Effector memory CD4-positive, alpha-beta T cell (primary cell): ENCODE measurements around the gene KLHL34.

Source experiments
- DNase-seq, 3 donors: peaks; one replicate each; pipeline ENCODE4 v3.0.0-alpha.2; 2020
- H3K27ac ChIP-seq: 2 replicates; pipeline ENCODE4 v1.7.0; 2013; ENCODE audit warnings: mild to moderate bottlenecking, low read length, moderate library complexity; ENCODE audit not compliant: insufficient read depth, poor library complexity, severe bottlenecking
- H3K27me3 ChIP-seq: replicated peaks from 2 replicates; pipeline ENCODE4 v1.7.0; 2013; ENCODE audit warnings: mild to moderate bottlenecking, low read length; ENCODE audit not compliant: insufficient read depth, control insufficient read depth, poor library complexity, severe bottlenecking
- H3K36me3 ChIP-seq: 2 replicates; pipeline ENCODE4 v1.7.0; 2013; ENCODE audit warnings: mild to moderate bottlenecking, low read length, moderate library complexity; ENCODE audit not compliant: control insufficient read depth, insufficient read depth
- H3K4me1 ChIP-seq: 2 replicates; pipeline ENCODE4 v1.7.0; 2013; ENCODE audit warnings: low read length, mild to moderate bottlenecking; ENCODE audit not compliant: control insufficient read depth, insufficient read depth, poor library complexity, severe bottlenecking
- H3K4me3 ChIP-seq: 2 replicates; pipeline ENCODE4 v1.7.0; 2013; ENCODE audit warnings: low read length, low read depth, mild to moderate bottlenecking; ENCODE audit not compliant: insufficient read depth, poor library complexity, severe bottlenecking
- H3K9me3 ChIP-seq: 2 replicates; pipeline ENCODE4 v1.7.0; 2013; ENCODE audit warnings: mild to moderate bottlenecking, low read length, moderate library complexity; ENCODE audit not compliant: control insufficient read depth
- total RNA-seq, 3 donors: gene quantifications; one replicate each; lab custom pipeline; 2026; lab: John Stamatoyannopoulos, UW

Gene KLHL34
- total RNA-seq: 0.35 to 1.5 (median 1.0) reads per million in 3 donors

- Histone ChIP-seq H3K27me3 (no peaks in the 10 kb centered on the region), H3K4me1 (no peaks in the 10 kb centered on the region), H3K9me3 (no peaks in the 10 kb centered on the region), H3K27ac (no peak within 1 kb of the TSS), H3K4me3 (peak within 1 kb of the TSS; percentile 42), H3K36me3 (no peaks in the 10 kb centered on the region)
- no peak for DNase-seq
Observed at GRCh38 chrX:21658152-21658737, at the start of gene KLHL34. KLHL34 (minus strand) TSS chrX:21658330; CDS start chrX:21657788, 542 bp downstream.

- H3K27me3 ChIP-seq: no peaks in the 10 kb centered on the region
- no peak for DNase-seq
- H3K4me3 ChIP-seq: no peak overlapping the region
- H3K27ac ChIP-seq: no peak overlapping the region
- H3K36me3 ChIP-seq: no peaks in the 10 kb centered on the region
- no peaks in the 10 kb centered on the region for H3K9me3 ChIP-seq
- no peaks in the 10 kb centered on the region for H3K4me1 ChIP-seq
Observed at GRCh38 chrX:21705225-21705624, 47.1 kb upstream of the KLHL34 start.

GRCh38 chrX:21702725-21703124, 44.6 kb upstream of the KLHL34 start:
- no peaks in the 10 kb centered on the region for H3K4me1 ChIP-seq
- no peaks in the 10 kb centered on the region for H3K9me3 ChIP-seq
- no peaks in the 10 kb centered on the region for H3K27me3 ChIP-seq
- no peak overlapping the region for H3K27ac ChIP-seq
- no peak overlapping the region for H3K4me3 ChIP-seq
- H3K36me3 ChIP-seq: no peaks in the 10 kb centered on the region
- no peak for DNase-seq

GRCh38 chrX:21700967-21701366, 42.8 kb upstream of the KLHL34 start:
- DNase-seq: no peak
- Histone ChIP-seq H3K36me3 (no peaks in the 10 kb centered on the region), H3K4me1 (no peaks in the 10 kb centered on the region), H3K9me3 (no peaks in the 10 kb centered on the region), H3K27ac (no peak overlapping the region), H3K4me3 (no peak overlapping the region), H3K27me3 (no peaks in the 10 kb centered on the region)

GRCh38 chrX:21700275-21700674, 42.1 kb upstream of the KLHL34 start:
- no peaks in the 10 kb centered on the region for H3K27me3 ChIP-seq
- H3K36me3 ChIP-seq: no peaks in the 10 kb centered on the region
- no peak overlapping the region for H3K4me3 ChIP-seq
- no peaks in the 10 kb centered on the region for H3K9me3 ChIP-seq
- H3K4me1 ChIP-seq: no peaks in the 10 kb centered on the region
- DNase-seq: no peak
- H3K27ac ChIP-seq: no peak overlapping the region

GRCh38 chrX:21699136-21699535, 41.0 kb upstream of the KLHL34 start:
- H3K27me3 ChIP-seq: no peaks in the 10 kb centered on the region
- H3K4me3 ChIP-seq: no peak overlapping the region
- H3K9me3 ChIP-seq: no peaks in the 10 kb centered on the region
- no peak overlapping the region for H3K27ac ChIP-seq
- H3K36me3 ChIP-seq: no peaks in the 10 kb centered on the region
- no peak for DNase-seq
- H3K4me1 ChIP-seq: no peaks in the 10 kb centered on the region

- H3K27ac ChIP-seq: no peak overlapping the region
- no peak for DNase-seq
- H3K4me3 ChIP-seq: no peak overlapping the region
Observed at GRCh38 chrX:21698272-21698671, 40.1 kb upstream of the KLHL34 start.

GRCh38 chrX:21691512-21692018, 33.4 kb upstream of the KLHL34 start:
- no peak overlapping the region for H3K27ac ChIP-seq
- H3K4me3 ChIP-seq: no peak overlapping the region
- no peaks in the 10 kb centered on the region for H3K27me3 ChIP-seq
- DNase-seq: no peak
- H3K4me1 ChIP-seq: no peaks in the 10 kb centered on the region
- H3K9me3 ChIP-seq: no peaks in the 10 kb centered on the region
- no peaks in the 10 kb centered on the region for H3K36me3 ChIP-seq

More at GRCh38 chrX:21698272-21698671, 40.1 kb upstream of the KLHL34 start:
- Histone ChIP-seq H3K27me3 (no peaks in the 10 kb centered on the region), H3K9me3 (no peaks in the 10 kb centered on the region), H3K4me1 (no peaks in the 10 kb centered on the region), H3K36me3 (no peaks in the 10 kb centered on the region)

GRCh38 chrX:21683941-21684340, 25.8 kb upstream of the KLHL34 start:
- no peak overlapping the region for H3K4me3 ChIP-seq
- no peaks in the 10 kb centered on the region for H3K27me3 ChIP-seq
- no peak overlapping the region for H3K27ac ChIP-seq
- H3K9me3 ChIP-seq: no peaks in the 10 kb centered on the region
- no peaks in the 10 kb centered on the region for H3K4me1 ChIP-seq
- no peaks in the 10 kb centered on the region for H3K36me3 ChIP-seq
- no peak for DNase-seq

- Histone ChIP-seq H3K4me3 (no peak overlapping the region), H3K36me3 (no peaks in the 10 kb centered on the region), H3K27ac (no peak overlapping the region), H3K27me3 (no peaks in the 10 kb centered on the region), H3K4me1 (no peaks in the 10 kb centered on the region), H3K9me3 (no peaks in the 10 kb centered on the region)
- no peak for DNase-seq
Observed at GRCh38 chrX:21678048-21678612, 20.0 kb upstream of the KLHL34 start.
